HEK293 (cell line): ENCODE data around the gene TKTL2.

Source experiments
- HOXA7 ChIP-seq: sonication (generic); formaldehyde crosslinking; IDR thresholded peaks from 2 replicates; pipeline ENCODE4 v1.8.1; 2022; ENCODE audit warnings: missing genetic modification reagents, borderline replicate concordance
- KLF10 ChIP-seq: fragments of 450-650 bp; IDR thresholded peaks from 2 replicates; pipeline ENCODE4 v1.5.1; 2018; ENCODE audit warnings: missing biosample characterization, mild to moderate bottlenecking, missing genetic modification characterization
- TCF7L2 ChIP-seq: IDR thresholded peaks from 2 replicates; pipeline ENCODE4 v1.6.1; 2011; ENCODE audit warnings: low read depth, mild to moderate bottlenecking, inconsistent platforms, low read length, moderate library complexity, borderline replicate concordance
- ZNF248 ChIP-seq: fragments of 450-650 bp; formaldehyde crosslinking; IDR thresholded peaks from 2 replicates; pipeline ENCODE4 v1.5.1; 2017; ENCODE audit warnings: missing biosample characterization, missing genetic modification characterization
- ZNF350 ChIP-seq: fragments of 450-650 bp; formaldehyde crosslinking; IDR thresholded peaks from 2 replicates; pipeline ENCODE4 v1.5.0; 2017; ENCODE audit warnings: missing biosample characterization, mild to moderate bottlenecking, missing genetic modification characterization
- ZNF416 ChIP-seq: fragments of 450-650 bp; formaldehyde crosslinking; IDR thresholded peaks from 2 replicates; pipeline ENCODE4 v1.5.1; 2016; ENCODE audit warnings: missing biosample characterization, missing genetic modification characterization
- ZNF626 ChIP-seq: fragments of 450-650 bp; sonication (Bioruptor Pico); formaldehyde crosslinking; IDR thresholded peaks from 2 replicates; pipeline ENCODE4 v1.5.1; 2018; ENCODE audit warnings: missing biosample characterization, missing genetic modification characterization, inconsistent platforms
- TF ChIP-seq, protein P1 (sequence below): fragments of 450-650 bp; formaldehyde crosslinking; IDR thresholded peaks from 2 replicates; pipeline ENCODE4 v1.5.1; 2016; ENCODE audit warnings: missing biosample characterization, missing genetic modification characterization
- TF ChIP-seq, protein P2 (sequence below): fragments of 450-650 bp; formaldehyde crosslinking; IDR thresholded peaks from 2 replicates; pipeline ENCODE4 v1.5.1; 2016; ENCODE audit warnings: missing biosample characterization, missing genetic modification characterization
- TF ChIP-seq, protein P3 (sequence below): fragments of 450-650 bp; formaldehyde crosslinking; IDR thresholded peaks from 2 replicates; pipeline ENCODE4 v1.5.1; 2016; ENCODE audit warnings: missing biosample characterization, missing genetic modification characterization, low read depth
- TF ChIP-seq, protein P4 (sequence below): sonication (generic); formaldehyde crosslinking; IDR thresholded peaks from 2 replicates; pipeline ENCODE4 v1.8.1; 2022; ENCODE audit warnings: mild to moderate bottlenecking, moderate library complexity, missing genetic modification reagents
- TF ChIP-seq, protein P5 (sequence below): fragments of 450-650 bp; formaldehyde crosslinking; IDR thresholded peaks from 2 replicates; pipeline ENCODE4 v1.5.1; 2016; ENCODE audit warnings: missing biosample characterization, missing genetic modification characterization
- TF ChIP-seq, protein P6 (sequence below): fragments of 450-650 bp; formaldehyde crosslinking; IDR thresholded peaks from 2 replicates; pipeline ENCODE4 v1.5.1; 2016; ENCODE audit warnings: missing biosample characterization, missing genetic modification characterization, borderline replicate concordance
- TF ChIP-seq, protein P7 (sequence below): fragments of 450-650 bp; formaldehyde crosslinking; IDR thresholded peaks from 2 replicates; pipeline ENCODE4 v1.5.1; 2017; ENCODE audit warnings: missing biosample characterization, missing genetic modification characterization

DNA sequence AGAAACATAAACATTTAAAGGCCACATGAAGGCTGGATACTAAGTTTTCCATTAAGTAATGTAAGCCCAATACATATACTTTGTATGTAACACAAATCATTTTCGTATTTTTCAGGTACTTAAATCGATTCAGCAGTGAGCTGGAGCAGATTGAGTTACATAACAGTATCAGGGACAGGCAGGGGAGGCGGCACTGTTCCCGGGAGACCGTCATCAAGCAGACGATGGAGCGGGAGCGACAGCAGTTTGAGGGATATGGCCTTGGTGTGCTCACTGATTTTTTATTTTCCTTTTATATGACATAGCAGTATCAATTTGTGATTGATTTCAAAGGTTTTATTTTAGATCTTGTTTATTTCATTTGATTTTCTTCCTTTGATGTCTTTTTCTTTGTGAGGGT is 41.6 kb upstream of the TKTL2 start:
- TF ChIP-seq, protein P1, sequence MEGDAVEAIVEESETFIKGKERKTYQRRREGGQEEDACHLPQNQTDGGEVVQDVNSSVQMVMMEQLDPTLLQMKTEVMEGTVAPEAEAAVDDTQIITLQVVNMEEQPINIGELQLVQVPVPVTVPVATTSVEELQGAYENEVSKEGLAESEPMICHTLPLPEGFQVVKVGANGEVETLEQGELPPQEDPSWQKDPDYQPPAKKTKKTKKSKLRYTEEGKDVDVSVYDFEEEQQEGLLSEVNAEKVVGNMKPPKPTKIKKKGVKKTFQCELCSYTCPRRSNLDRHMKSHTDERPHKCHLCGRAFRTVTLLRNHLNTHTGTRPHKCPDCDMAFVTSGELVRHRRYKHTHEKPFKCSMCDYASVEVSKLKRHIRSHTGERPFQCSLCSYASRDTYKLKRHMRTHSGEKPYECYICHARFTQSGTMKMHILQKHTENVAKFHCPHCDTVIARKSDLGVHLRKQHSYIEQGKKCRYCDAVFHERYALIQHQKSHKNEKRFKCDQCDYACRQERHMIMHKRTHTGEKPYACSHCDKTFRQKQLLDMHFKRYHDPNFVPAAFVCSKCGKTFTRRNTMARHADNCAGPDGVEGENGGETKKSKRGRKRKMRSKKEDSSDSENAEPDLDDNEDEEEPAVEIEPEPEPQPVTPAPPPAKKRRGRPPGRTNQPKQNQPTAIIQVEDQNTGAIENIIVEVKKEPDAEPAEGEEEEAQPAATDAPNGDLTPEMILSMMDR (tag by site-specific recombination) = no peak
- TF ChIP-seq, protein P2, sequence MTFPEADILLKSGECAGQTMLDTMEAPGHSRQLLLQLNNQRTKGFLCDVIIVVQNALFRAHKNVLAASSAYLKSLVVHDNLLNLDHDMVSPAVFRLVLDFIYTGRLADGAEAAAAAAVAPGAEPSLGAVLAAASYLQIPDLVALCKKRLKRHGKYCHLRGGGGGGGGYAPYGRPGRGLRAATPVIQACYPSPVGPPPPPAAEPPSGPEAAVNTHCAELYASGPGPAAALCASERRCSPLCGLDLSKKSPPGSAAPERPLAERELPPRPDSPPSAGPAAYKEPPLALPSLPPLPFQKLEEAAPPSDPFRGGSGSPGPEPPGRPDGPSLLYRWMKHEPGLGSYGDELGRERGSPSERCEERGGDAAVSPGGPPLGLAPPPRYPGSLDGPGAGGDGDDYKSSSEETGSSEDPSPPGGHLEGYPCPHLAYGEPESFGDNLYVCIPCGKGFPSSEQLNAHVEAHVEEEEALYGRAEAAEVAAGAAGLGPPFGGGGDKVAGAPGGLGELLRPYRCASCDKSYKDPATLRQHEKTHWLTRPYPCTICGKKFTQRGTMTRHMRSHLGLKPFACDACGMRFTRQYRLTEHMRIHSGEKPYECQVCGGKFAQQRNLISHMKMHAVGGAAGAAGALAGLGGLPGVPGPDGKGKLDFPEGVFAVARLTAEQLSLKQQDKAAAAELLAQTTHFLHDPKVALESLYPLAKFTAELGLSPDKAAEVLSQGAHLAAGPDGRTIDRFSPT (tag by site-specific recombination) = no peak
- TF ChIP-seq ZNF248 (tag by site-specific recombination) (no peak), TCF7L2 (no peak), ZNF626 (tag by site-specific recombination) (no peak), KLF10 (tag by site-specific recombination) (no peak), ZNF350 (tag by site-specific recombination) (no peak), ZNF416 (tag by site-specific recombination) (no peak), HOXA7 (CRISPR knock-in tag) (no peak)
- TF ChIP-seq, protein P3, sequence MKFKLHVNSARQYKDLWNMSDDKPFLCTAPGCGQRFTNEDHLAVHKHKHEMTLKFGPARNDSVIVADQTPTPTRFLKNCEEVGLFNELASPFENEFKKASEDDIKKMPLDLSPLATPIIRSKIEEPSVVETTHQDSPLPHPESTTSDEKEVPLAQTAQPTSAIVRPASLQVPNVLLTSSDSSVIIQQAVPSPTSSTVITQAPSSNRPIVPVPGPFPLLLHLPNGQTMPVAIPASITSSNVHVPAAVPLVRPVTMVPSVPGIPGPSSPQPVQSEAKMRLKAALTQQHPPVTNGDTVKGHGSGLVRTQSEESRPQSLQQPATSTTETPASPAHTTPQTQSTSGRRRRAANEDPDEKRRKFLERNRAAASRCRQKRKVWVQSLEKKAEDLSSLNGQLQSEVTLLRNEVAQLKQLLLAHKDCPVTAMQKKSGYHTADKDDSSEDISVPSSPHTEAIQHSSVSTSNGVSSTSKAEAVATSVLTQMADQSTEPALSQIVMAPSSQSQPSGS (tag by site-specific recombination) = no peak
- TF ChIP-seq, protein P4, sequence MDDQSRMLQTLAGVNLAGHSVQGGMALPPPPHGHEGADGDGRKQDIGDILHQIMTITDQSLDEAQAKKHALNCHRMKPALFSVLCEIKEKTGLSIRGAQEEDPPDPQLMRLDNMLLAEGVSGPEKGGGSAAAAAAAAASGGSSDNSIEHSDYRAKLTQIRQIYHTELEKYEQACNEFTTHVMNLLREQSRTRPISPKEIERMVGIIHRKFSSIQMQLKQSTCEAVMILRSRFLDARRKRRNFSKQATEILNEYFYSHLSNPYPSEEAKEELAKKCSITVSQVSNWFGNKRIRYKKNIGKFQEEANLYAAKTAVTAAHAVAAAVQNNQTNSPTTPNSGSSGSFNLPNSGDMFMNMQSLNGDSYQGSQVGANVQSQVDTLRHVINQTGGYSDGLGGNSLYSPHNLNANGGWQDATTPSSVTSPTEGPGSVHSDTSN (CRISPR knock-in tag) = no peak
- TF ChIP-seq, protein P5, sequence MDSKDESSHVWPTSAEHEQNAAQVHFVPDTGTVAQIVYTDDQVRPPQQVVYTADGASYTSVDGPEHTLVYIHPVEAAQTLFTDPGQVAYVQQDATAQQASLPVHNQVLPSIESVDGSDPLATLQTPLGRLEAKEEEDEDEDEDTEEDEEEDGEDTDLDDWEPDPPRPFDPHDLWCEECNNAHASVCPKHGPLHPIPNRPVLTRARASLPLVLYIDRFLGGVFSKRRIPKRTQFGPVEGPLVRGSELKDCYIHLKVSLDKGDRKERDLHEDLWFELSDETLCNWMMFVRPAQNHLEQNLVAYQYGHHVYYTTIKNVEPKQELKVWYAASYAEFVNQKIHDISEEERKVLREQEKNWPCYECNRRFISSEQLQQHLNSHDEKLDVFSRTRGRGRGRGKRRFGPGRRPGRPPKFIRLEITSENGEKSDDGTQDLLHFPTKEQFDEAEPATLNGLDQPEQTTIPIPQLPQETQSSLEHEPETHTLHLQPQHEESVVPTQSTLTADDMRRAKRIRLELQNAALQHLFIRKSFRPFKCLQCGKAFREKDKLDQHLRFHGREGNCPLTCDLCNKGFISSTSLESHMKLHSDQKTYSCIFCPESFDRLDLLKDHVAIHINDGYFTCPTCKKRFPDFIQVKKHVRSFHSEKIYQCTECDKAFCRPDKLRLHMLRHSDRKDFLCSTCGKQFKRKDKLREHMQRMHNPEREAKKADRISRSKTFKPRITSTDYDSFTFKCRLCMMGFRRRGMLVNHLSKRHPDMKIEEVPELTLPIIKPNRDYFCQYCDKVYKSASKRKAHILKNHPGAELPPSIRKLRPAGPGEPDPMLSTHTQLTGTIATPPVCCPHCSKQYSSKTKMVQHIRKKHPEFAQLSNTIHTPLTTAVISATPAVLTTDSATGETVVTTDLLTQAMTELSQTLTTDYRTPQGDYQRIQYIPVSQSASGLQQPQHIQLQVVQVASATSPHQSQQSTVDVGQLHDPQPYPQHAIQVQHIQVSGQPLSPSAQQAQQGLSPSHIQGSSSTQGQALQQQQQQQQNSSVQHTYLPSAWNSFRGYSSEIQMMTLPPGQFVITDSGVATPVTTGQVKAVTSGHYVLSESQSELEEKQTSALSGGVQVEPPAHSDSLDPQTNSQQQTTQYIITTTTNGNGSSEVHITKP (tag by site-specific recombination) = no peak
- TF ChIP-seq, protein P6, sequence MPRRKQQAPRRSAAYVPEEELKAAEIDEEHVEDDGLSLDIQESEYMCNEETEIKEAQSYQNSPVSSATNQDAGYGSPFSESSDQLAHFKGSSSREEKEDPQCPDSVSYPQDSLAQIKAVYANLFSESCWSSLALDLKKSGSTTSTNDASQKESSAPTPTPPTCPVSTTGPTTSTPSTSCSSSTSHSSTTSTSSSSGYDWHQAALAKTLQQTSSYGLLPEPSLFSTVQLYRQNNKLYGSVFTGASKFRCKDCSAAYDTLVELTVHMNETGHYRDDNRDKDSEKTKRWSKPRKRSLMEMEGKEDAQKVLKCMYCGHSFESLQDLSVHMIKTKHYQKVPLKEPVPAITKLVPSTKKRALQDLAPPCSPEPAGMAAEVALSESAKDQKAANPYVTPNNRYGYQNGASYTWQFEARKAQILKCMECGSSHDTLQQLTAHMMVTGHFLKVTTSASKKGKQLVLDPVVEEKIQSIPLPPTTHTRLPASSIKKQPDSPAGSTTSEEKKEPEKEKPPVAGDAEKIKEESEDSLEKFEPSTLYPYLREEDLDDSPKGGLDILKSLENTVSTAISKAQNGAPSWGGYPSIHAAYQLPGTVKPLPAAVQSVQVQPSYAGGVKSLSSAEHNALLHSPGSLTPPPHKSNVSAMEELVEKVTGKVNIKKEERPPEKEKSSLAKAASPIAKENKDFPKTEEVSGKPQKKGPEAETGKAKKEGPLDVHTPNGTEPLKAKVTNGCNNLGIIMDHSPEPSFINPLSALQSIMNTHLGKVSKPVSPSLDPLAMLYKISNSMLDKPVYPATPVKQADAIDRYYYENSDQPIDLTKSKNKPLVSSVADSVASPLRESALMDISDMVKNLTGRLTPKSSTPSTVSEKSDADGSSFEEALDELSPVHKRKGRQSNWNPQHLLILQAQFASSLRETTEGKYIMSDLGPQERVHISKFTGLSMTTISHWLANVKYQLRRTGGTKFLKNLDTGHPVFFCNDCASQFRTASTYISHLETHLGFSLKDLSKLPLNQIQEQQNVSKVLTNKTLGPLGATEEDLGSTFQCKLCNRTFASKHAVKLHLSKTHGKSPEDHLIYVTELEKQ (tag by site-specific recombination) = no peak
- TF ChIP-seq, protein P7, sequence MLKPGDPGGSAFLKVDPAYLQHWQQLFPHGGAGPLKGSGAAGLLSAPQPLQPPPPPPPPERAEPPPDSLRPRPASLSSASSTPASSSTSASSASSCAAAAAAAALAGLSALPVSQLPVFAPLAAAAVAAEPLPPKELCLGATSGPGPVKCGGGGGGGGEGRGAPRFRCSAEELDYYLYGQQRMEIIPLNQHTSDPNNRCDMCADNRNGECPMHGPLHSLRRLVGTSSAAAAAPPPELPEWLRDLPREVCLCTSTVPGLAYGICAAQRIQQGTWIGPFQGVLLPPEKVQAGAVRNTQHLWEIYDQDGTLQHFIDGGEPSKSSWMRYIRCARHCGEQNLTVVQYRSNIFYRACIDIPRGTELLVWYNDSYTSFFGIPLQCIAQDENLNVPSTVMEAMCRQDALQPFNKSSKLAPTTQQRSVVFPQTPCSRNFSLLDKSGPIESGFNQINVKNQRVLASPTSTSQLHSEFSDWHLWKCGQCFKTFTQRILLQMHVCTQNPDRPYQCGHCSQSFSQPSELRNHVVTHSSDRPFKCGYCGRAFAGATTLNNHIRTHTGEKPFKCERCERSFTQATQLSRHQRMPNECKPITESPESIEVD (tag by site-specific recombination) = no peak
